Esophagus (tissue), 2 donors: ENCODE results near the gene FSHR. TPM values are rescaled to one million over a fixed set of nuclear protein-coding genes. Genes with fewer than 3 reads are reported as not detected.

ENCODE experiments used
- H3K27ac ChIP-seq, 2 donors: one replicate each; pipeline ENCODE4 v1.5.1; 2013; ENCODE audit warnings: low read depth in 2 of 2, mild to moderate bottlenecking in 2 of 2, inconsistent platforms in 1 of 2, low read length in 1 of 2, moderate library complexity in 1 of 2
- H3K27me3 ChIP-seq, 2 donors: one replicate each; pipeline ENCODE4 v1.6.1; 2013; ENCODE audit warnings: low read length in 2 of 2, control low read depth in 1 of 2, mild to moderate bottlenecking in 1 of 2; ENCODE audit not compliant: insufficient read depth in 2 of 2, control insufficient read depth in 1 of 2
- H3K36me3 ChIP-seq, 2 donors: one replicate each; pipeline ENCODE4 v1.6.1; 2013; ENCODE audit warnings: low read length in 1 of 2; ENCODE audit not compliant: control insufficient read depth in 2 of 2, insufficient read depth in 2 of 2
- H3K4me1 ChIP-seq, 2 donors: one replicate each; pipeline ENCODE4 v1.6.1; 2013; ENCODE audit warnings: low read length in 1 of 2; ENCODE audit not compliant: control insufficient read depth in 2 of 2, insufficient read depth in 2 of 2
- H3K4me3 ChIP-seq, 2 donors: one replicate each; pipeline ENCODE4 v1.5.1; 2013; ENCODE audit warnings: low read length in 2 of 2, mild to moderate bottlenecking in 2 of 2, low read depth in 1 of 2, moderate library complexity in 1 of 2
- H3K9me3 ChIP-seq, 2 donors: one replicate each; pipeline ENCODE4 v1.6.1; 2013; ENCODE audit warnings: mild to moderate bottlenecking in 2 of 2, low read depth in 1 of 2, low read length in 1 of 2, moderate library complexity in 1 of 2; ENCODE audit not compliant: control insufficient read depth in 2 of 2, insufficient read depth in 1 of 2
- WGBS, 2 donors: extraction: QIAGEN DNeasy Blood & Tissue Kit; methylation state at CpG; one replicate each; pipeline ENCODE4 v1.1.7; 2013; 5-methylcytosine and 5-hydroxymethylcytosine counted together
- polyA plus RNA-seq, 2 donors: library from polyadenylated mRNA; stranded (reverse); fragments of 200-250 nt; gene quantifications; one replicate each; pipeline ENCODE4 v1.2.3, GENCODE V29; 2013
- donor health status: healthy with polysubstance abuse.
- donor health status: Bipolar disorder and iron deficiency.

Gene FSHR
- polyA plus RNA-seq, 2 donors, result 0.01 TPM; not detected in 1

DNA sequence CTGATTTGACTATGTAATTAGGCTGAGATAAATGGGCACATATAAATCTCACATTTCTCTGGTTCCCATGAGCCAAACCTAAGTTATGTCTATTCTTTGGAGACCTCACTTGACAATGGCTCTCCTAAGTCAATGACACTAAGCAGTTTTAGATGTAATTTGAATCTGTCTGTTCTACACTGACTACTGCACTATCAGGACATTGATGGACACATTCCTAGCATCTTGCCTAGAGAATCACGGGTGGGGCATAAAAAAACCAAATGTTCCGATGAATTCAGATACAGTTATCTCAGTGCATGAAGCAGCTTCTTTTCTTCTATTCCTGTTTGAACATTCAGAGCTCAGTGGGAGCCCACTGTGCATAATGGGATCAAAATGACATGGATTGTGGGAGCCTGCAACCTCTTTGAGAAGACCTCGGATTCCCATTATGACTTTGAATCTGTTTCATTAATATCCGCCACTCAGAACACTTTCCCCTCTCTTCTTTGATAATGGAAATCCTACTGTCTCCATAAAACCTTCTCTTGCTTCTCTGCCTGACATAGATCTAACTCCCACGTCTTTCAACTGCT, 110.8 kb downstream of the FSHR start:
- Histone ChIP-seq H3K4me3 (no peak overlapping the region), H3K36me3 (no peaks in the 10 kb centered on the region), H3K27me3 (no peaks in the 10 kb centered on the region), H3K9me3 (no peaks in the 10 kb centered on the region), H3K27ac (no peak overlapping the region), H3K4me1 (no peaks in the 10 kb centered on the region)
- WGBS, 2 donors, result 84 to 88% methylated on average over 5 of the region's 5 CpGs

DNA sequence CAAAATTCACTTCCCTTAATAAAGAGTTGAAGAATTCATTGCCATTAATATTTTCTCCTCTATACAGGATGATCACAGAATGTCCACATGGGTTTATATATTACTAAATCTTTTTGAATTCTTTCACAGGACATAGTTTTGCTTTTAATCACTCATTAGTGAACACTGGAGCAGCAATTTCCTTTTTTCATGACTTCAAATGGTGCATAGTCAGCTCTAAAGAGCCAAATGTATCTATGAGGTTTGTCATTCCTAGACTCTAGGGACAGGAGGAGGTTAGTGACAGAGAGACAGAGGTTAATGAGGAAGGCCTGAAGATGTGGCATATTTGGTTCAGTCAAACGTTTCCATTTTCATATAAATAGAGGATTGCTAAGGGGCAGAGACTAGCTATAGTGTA, 111.8 kb downstream of the FSHR start:
- no peaks in the 10 kb centered on the region for H3K4me1 ChIP-seq
- H3K9me3 ChIP-seq, result no peaks in the 10 kb centered on the region
- no peaks in the 10 kb centered on the region for H3K27me3 ChIP-seq
- no peak overlapping the region for H3K27ac ChIP-seq
- H3K36me3 ChIP-seq, result no peaks in the 10 kb centered on the region
- 49 to 60% methylated on average over 1 of the region's 1 CpG for WGBS, 2 donors
- no peak overlapping the region for H3K4me3 ChIP-seq

DNA sequence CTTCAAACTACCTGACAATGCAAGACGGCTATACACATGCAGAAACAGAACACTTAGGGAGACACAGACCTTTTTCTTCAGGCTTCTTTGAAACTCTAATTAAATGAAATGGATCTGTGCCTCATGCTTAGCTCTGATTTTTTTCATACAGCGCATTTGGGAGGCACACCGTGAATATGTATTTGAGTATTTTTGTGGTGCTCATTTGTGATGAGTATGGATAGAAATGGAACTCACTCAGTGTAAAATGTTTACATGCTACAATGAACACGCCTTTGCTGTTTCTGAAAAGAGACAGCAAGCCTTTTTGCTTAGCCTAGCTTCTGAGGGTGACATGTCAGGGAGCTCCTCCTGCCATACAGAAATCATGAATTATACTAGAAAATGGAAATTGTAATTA, 113.3 kb downstream of the FSHR start:
- WGBS, 2 donors, result 88 to 92% methylated on average over 4 of the region's 4 CpGs
- no peak overlapping the region for H3K27ac ChIP-seq
- no peak overlapping the region for H3K4me3 ChIP-seq
- H3K27me3 ChIP-seq, result no peaks in the 10 kb centered on the region
- H3K9me3 ChIP-seq, result no peaks in the 10 kb centered on the region
- H3K36me3 ChIP-seq, result no peaks in the 10 kb centered on the region
- H3K4me1 ChIP-seq, result no peaks in the 10 kb centered on the region

DNA sequence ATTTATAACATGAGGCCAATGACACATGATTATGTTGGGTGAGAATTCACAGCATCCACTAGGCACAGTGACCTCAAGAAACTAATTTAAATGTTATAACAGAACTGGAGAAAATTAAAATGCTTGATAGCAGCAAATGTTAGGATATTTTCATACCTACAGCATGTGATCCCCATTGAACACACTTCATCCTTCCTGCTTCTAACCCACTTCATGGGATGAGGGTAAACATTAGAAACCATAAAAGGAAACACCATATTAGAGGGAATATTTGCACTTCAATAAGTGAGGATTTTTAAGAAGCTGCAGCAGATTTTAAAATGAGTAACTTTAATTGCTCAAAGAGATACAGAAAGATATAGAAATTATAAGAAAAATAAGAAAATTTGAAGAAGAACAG, 117.1 kb downstream of the FSHR start:
- H3K27me3 ChIP-seq, result no peaks in the 10 kb centered on the region
- no peak overlapping the region for H3K4me3 ChIP-seq
- no peaks in the 10 kb centered on the region for H3K36me3 ChIP-seq
- no peaks in the 10 kb centered on the region for H3K4me1 ChIP-seq
- no peak overlapping the region for H3K27ac ChIP-seq
- no peaks in the 10 kb centered on the region for H3K9me3 ChIP-seq

DNA sequence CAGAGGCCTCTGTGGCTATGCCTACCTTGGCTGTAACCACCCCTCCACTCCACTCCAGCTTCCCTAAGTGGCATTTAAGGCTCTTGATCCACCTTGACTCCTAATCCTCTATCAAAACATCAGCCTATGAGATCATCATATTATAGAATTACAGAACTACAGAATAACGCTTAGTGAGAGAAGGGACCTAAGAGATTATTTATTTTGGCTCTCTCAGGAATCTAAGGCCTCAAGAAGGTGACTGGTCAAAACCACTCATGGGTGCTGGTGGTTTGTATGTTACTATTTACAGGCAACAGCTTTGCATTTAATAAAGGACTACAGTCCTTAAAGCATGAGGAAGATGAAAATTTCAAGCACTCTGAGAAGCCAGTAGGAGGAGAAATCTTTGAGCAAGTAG, 118.8 kb downstream of the FSHR start:
- Histone ChIP-seq H3K9me3 (no peaks in the 10 kb centered on the region), H3K4me3 (no peak overlapping the region), H3K4me1 (no peaks in the 10 kb centered on the region), H3K36me3 (no peaks in the 10 kb centered on the region), H3K27ac (no peak overlapping the region), H3K27me3 (no peaks in the 10 kb centered on the region)
- 78% methylated on average over 1 of the region's 1 CpG for WGBS, 2 donors

DNA sequence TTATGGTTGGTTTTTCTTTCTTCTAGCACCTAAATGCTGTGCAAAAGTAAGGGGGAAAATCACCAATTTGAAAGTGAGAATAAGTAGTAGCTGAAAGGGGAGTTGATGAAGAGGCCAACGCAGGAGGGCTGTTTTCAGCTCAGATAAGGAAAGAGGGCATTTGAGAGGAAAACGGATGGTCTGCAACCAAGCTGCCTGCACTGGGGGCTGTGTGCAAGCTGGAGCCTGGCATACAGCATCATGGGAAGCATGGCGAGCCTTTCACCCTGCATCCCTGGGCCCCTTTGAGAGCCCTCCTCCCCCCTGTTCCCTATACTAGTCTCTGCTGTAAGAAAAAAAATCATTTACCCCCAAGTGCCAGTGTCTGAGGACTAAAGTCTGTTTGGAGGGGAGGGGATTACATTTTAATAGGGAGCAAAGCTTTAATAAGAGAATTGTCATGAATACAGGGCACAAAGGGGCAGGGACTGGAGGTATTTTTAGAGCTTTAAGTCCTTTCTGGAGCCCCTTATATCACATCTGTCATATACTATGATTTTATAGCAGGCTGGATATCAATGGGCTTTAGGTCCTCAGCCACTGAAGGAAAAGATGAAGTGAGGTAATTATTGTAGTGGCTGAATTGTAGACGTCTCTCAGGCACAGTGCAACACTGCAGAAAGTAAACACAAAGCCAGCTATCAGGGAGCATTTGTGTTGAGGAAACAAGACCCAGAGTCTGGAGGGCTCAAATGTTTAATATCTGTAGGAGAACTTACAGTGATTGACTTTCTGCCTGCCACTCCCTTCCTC, 120.7 kb downstream of the FSHR start:
- Histone ChIP-seq H3K36me3 (no peaks in the 10 kb centered on the region), H3K27me3 (no peaks in the 10 kb centered on the region), H3K4me1 (no peaks in the 10 kb centered on the region), H3K27ac (no peak overlapping the region), H3K4me3 (no peak overlapping the region), H3K9me3 (no peaks in the 10 kb centered on the region)
- WGBS, 2 donors, result 66 to 75% methylated on average over 4 of the region's 4 CpGs

DNA sequence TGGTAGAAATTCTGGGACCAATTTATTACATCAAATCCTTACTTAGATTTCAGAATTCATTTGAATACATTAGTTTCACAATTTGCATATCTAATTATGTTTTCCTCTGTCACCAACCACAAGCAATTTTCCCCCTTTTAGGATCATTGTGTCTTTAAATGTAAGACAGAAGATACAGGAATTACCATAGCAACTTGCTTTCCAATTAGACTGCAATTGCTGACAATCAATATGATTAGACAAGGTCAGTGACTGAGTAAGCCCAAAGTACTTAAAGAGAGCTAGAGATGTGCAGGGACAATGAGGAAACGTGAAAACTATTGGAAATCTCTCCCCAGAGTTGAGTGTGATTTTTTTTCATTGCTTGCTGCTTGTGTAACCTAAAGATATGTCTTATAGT, 121.4 kb downstream of the FSHR start:
- no peaks in the 10 kb centered on the region for H3K27me3 ChIP-seq
- WGBS, 2 donors, result 47 to 53% methylated on average over 1 of the region's 1 CpG

DNA sequence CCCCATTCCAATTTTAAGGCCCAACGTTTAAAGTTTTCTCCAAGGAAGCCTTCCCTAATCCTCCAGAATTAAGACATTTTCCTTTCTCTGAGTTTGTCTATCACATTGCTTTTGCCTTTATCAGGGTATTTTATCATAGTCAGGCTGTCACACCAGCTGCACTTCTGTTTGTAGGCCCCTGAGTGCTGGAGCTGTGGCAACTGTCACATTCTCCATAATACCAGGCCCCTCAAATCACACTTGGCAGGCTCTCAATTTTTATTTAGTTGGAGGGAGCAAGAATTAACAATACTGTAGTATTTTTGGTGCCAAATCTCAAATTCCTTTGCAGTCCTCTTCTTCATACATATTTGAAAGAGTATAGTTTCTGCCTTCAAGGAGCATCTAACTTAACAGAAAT, 122.2 kb downstream of the FSHR start:
- Histone ChIP-seq H3K9me3 (no peaks in the 10 kb centered on the region), H3K4me3 (no peak overlapping the region), H3K27ac (no peak overlapping the region), H3K36me3 (no peaks in the 10 kb centered on the region), H3K27me3 (no peaks in the 10 kb centered on the region), H3K4me1 (no peaks in the 10 kb centered on the region)
- WGBS, 2 donors, result 58 to 71% methylated on average over 1 of the region's 1 CpG

More for the DNA sequence above, 121.4 kb downstream of the FSHR start:
- Histone ChIP-seq H3K4me1 (no peaks in the 10 kb centered on the region), H3K36me3 (no peaks in the 10 kb centered on the region), H3K27ac (no peak overlapping the region), H3K9me3 (no peaks in the 10 kb centered on the region), H3K4me3 (no peak overlapping the region)

DNA sequence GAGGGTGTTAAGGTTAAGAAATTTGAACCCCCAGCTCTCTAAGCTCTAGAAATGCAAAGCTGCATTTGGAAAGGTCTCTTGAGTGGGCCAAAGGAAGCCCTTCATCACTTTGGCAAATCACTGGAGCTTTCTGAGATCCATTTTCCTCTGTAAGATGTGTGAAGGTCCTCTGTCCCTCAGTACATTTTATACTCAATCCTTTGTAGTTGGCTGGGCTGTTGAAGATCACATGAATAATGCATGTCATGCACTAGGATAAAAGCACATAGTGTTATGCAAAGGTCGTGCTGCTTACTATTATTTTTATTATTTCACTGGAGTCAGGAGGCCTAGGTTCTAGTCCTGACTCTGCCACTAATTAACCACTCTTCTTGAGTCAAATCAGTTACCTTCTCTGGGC, 124.9 kb downstream of the FSHR start:
- WGBS, 2 donors, result 40 to 62% methylated on average over 1 of the region's 1 CpG
- H3K36me3 ChIP-seq, result no peaks in the 10 kb centered on the region
- no peaks in the 10 kb centered on the region for H3K4me1 ChIP-seq
- no peak overlapping the region for H3K4me3 ChIP-seq
- no peaks in the 10 kb centered on the region for H3K9me3 ChIP-seq
- no peaks in the 10 kb centered on the region for H3K27me3 ChIP-seq
- no peak overlapping the region for H3K27ac ChIP-seq

DNA sequence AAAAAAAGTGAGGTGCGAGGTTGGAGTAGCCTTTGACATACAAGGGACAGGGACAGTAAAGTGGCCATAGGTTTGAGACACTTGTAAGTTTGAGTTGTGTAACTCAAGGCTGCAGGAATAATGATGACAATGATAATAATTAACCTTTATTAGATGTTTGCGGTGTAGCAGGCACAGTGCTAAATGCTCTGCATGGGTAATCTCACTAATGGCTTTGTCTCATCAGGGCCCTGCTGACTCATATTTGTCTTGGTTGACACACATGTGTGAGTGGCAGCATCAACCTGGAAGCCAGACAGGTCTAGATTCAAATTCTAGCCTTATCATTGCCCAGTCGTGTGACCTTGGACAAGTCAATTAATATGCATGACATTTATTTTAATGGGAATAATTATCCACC, 126.2 kb downstream of the FSHR start:
- no peak overlapping the region for H3K4me3 ChIP-seq
- H3K27me3 ChIP-seq, result no peaks in the 10 kb centered on the region
- H3K27ac ChIP-seq, result no peak overlapping the region
- no peaks in the 10 kb centered on the region for H3K4me1 ChIP-seq
- no peaks in the 10 kb centered on the region for H3K36me3 ChIP-seq
- 77 to 87% methylated on average over 3 of the region's 3 CpGs for WGBS, 2 donors
- no peaks in the 10 kb centered on the region for H3K9me3 ChIP-seq
